Measurements from ENCODE around the gene GC. TPM values are rescaled to one million over a fixed set of nuclear protein-coding genes. Genes with fewer than 3 reads are reported as not detected.
"Not testable (repeated sequence)": the region's sequence is repeated elsewhere in the genome, so short reads cannot be mapped to it uniquely, and the experiment has no call there.

GC gene
- total and polyA plus RNA-seq, 4 donors: 0.75 TPM; not detected in 3

- 27 to 47% methylated on average over 1 of the region's 1 CpG for WGBS, 2 donors
- not testable (repeated sequence) for H3K9me3 ChIP-seq (ENCODE audit: control insufficient read depth, low read length); H3K4me1 ChIP-seq (ENCODE audit: control insufficient read depth in 1 of 2, insufficient read depth in 2 of 2, low read length in 2 of 2); ATAC-seq (ENCODE audit: low FRiP score); H3K27ac ChIP-seq (ENCODE audit: low read depth in 1 of 2, low read length in 2 of 2); H3K36me3 ChIP-seq (ENCODE audit: control insufficient read depth in 1 of 2, insufficient read depth in 2 of 2, low read length in 1 of 2); DNase-seq; H3K27me3 ChIP-seq (ENCODE audit: control insufficient read depth in 1 of 2, insufficient read depth in 2 of 2, low read length in 1 of 2); H3K4me3 ChIP-seq (ENCODE audit: low read length in 2 of 2)
- intact Hi-C loops (cut with DNase I): loop anchor here in 1 of 2 donors (10.0 kb wide), 1 partner anchor 305 kb away; no protein-coding TSS in a partner anchor
These were observed 25.9 kb upstream of the GC start for GRCh38 chr4:71809805-71810204.

DNA sequence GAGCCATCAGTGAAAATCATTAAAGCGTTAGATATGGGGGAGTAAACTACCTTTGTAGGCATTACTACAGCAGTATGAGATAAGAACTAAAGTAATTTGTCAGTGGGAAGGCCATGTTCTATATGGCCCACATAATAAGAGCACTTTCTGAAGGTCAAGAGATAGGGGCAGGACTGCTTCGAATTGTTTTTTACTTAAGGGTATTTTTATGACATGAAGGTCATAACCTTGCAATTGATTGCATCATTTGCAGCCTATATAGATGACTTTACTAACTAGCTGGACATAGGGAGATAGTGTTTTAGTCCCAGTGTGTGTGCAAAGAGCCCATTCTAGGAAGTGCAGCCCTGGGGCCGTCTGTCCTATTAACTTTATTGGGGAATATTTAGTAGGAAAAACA, 23.6 kb upstream of the GC start:
- DNase-seq: no peak
- Histone ChIP-seq H3K27me3 (ENCODE audit: control insufficient read depth in 1 of 2, insufficient read depth in 2 of 2, low read length in 1 of 2) (no peaks in the 10 kb centered on the region), H3K4me3 (ENCODE audit: low read length in 2 of 2) (no peak overlapping the region), H3K36me3 (ENCODE audit: control insufficient read depth in 1 of 2, insufficient read depth in 2 of 2, low read length in 1 of 2) (no peaks in the 10 kb centered on the region), H3K9me3 (ENCODE audit: control insufficient read depth, low read length) (no peaks in the 10 kb centered on the region), H3K27ac (ENCODE audit: low read depth in 1 of 2, low read length in 2 of 2) (no peak overlapping the region), H3K4me1 (ENCODE audit: control insufficient read depth in 1 of 2, insufficient read depth in 2 of 2, low read length in 2 of 2) (no peaks in the 10 kb centered on the region)
- WGBS, 2 donors: 66 to 68% methylated on average over 3 of the region's 3 CpGs
- ATAC-seq (ENCODE audit: low FRiP score): no peak
- intact Hi-C loops (cut with DNase I): no loop called here

DNA sequence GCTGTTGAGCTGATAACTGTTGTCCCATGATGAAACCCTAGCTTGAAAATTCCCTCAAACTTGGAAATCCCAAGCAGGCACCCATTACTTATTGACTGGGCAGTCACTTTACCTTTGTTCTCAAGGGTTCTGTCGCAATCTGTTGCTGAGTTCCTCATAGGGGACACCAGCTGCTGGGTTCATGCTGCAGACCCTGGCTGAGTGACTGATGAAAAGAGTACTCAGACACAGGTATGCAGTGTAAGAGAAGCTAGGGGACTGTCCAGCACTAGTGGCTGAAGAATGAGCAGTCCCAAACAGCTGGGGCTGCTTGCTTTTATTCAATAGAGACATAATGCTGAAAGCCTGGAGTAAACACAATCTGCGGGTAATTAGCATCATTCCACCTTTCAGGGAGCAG, 21.4 kb upstream of the GC start:
- H3K36me3 ChIP-seq (ENCODE audit: control insufficient read depth in 1 of 2, insufficient read depth in 2 of 2, low read length in 1 of 2); ATAC-seq (ENCODE audit: low FRiP score); H3K27me3 ChIP-seq (ENCODE audit: control insufficient read depth in 1 of 2, insufficient read depth in 2 of 2, low read length in 1 of 2); intact Hi-C loops (cut with DNase I); H3K9me3 ChIP-seq (ENCODE audit: control insufficient read depth, low read length); H3K4me3 ChIP-seq (ENCODE audit: low read length in 2 of 2); DNase-seq; H3K27ac ChIP-seq (ENCODE audit: low read depth in 1 of 2, low read length in 2 of 2); H3K4me1 ChIP-seq (ENCODE audit: control insufficient read depth in 1 of 2, insufficient read depth in 2 of 2, low read length in 2 of 2): not testable (repeated sequence)
- WGBS, 2 donors: 56 to 57% methylated on average over 2 of the region's 2 CpGs

DNA sequence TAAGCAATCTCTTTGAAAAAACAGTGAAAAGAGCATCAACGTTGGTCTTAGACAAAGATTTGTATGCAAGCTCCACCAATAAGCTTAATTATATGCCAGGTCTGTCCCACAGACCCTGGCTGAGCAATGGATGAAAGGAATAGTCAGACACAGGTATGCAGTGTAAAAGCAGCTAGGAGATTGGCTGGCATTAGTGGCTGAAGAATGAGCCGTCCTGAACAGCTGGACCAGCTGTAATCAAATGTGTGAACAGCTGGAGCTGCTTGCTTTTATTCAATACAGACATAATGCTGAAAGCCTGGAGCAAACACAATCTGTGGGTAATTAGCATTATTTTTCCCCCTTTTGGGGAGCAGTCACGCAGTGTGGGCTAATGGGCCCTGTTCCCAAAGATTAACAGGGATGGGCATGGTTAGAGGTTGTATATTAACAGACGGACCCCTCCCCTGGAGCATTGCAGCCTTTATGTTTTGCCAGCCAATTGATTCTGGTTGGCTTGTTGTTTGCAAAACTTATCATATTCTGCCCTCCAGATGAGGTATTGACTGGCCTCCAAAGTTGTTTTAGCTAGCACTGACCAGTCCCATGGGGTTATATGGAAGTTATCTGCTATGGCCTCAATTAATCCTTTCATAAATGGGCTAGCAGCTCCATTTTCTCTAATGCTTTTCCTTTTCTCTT, 20.3 kb upstream of the GC start:
- WGBS, 2 donors: 57 to 60% methylated on average over 4 of the region's 4 CpGs
- intact Hi-C loops (cut with DNase I); H3K27me3 ChIP-seq (ENCODE audit: control insufficient read depth in 1 of 2, insufficient read depth in 2 of 2, low read length in 1 of 2); DNase-seq; H3K4me1 ChIP-seq (ENCODE audit: control insufficient read depth in 1 of 2, insufficient read depth in 2 of 2, low read length in 2 of 2); ATAC-seq (ENCODE audit: low FRiP score); H3K9me3 ChIP-seq (ENCODE audit: control insufficient read depth, low read length); H3K36me3 ChIP-seq (ENCODE audit: control insufficient read depth in 1 of 2, insufficient read depth in 2 of 2, low read length in 1 of 2); H3K27ac ChIP-seq (ENCODE audit: low read depth in 1 of 2, low read length in 2 of 2); H3K4me3 ChIP-seq (ENCODE audit: low read length in 2 of 2): not testable (repeated sequence)

DNA sequence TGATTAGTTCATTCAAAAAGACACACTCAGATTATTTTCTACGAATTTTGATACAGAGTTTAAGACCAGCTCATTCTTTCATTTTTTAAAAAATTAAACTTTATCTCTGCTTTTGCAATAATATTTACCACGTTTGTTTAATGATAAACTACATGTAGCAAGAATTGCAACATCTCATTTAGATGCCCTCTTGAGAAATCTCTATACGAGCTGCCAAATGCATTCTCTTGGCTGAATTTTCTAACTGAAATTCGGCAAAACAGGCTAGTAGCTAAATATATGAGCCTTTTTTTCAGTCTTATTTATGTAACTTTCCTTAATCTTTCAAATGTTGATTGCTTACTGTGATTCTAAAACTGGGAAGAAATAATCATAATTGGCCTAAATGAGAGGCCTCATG, 2.1 kb upstream of the GC start:
- Histone ChIP-seq H3K36me3 (ENCODE audit: control insufficient read depth in 1 of 2, insufficient read depth in 2 of 2, low read length in 1 of 2) (no peaks in the 10 kb centered on the region), H3K4me1 (ENCODE audit: control insufficient read depth in 1 of 2, insufficient read depth in 2 of 2, low read length in 2 of 2) (no peaks in the 10 kb centered on the region), H3K27me3 (ENCODE audit: control insufficient read depth in 1 of 2, insufficient read depth in 2 of 2, low read length in 1 of 2) (no peaks in the 10 kb centered on the region), H3K27ac (ENCODE audit: low read depth in 1 of 2, low read length in 2 of 2) (no peak overlapping the region), H3K9me3 (ENCODE audit: control insufficient read depth, low read length) (no peaks in the 10 kb centered on the region), H3K4me3 (ENCODE audit: low read length in 2 of 2) (no peak overlapping the region)
- ATAC-seq (ENCODE audit: low FRiP score) (no peak), DNase-seq (no peak)
- 34 to 46% methylated on average over 4 of the region's 4 CpGs for WGBS, 2 donors
- intact Hi-C loops (cut with DNase I): no loop called here

DNA sequence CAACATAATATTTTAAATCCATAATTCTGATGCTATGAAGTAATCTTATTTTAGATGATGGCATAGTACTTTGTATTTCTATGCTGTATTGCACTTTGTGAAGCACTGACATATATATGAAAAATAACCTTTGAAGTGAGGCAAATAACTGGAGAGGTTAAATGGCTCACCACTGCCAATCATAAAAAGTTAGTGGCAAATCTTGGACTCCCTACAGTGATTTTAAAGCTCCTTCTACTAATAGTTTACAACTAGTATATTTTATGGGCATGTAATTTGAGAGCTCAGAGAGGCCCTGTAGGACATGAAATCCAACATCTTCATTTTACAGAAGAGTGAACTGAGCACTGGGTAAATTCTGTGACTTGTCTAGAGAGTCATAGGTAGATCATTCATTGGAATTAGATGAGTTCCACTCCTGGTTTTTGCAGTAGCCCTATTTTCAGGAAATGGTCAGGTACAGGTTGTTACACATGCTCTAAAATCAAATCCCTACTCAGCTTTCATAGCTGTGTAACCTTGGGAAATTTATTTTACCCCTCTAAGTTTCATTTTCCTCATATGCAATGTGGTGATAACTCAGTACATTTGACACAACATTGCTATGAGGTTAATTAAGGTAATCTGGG, 804 bp upstream of the GC start:
- no peak for DNase-seq
- Histone ChIP-seq H3K36me3 (ENCODE audit: control insufficient read depth in 1 of 2, insufficient read depth in 2 of 2, low read length in 1 of 2) (no peaks in the 10 kb centered on the region), H3K27ac (ENCODE audit: low read depth in 1 of 2, low read length in 2 of 2) (no peak overlapping the region), H3K4me1 (ENCODE audit: control insufficient read depth in 1 of 2, insufficient read depth in 2 of 2, low read length in 2 of 2) (no peaks in the 10 kb centered on the region), H3K4me3 (ENCODE audit: low read length in 2 of 2) (no peak overlapping the region), H3K9me3 (ENCODE audit: control insufficient read depth, low read length) (no peaks in the 10 kb centered on the region), H3K27me3 (ENCODE audit: control insufficient read depth in 1 of 2, insufficient read depth in 2 of 2, low read length in 1 of 2) (no peaks in the 10 kb centered on the region)
- intact Hi-C loops (cut with DNase I): no loop called here
- no peak for ATAC-seq (ENCODE audit: low FRiP score)

GRCh38 chr4:71777891-71778290, 6.0 kb downstream of the GC start:
- Histone ChIP-seq H3K27me3 (ENCODE audit: control insufficient read depth in 1 of 2, insufficient read depth in 2 of 2, low read length in 1 of 2) (no peaks in the 10 kb centered on the region), H3K27ac (ENCODE audit: low read depth in 1 of 2, low read length in 2 of 2) (no peak overlapping the region), H3K9me3 (ENCODE audit: control insufficient read depth, low read length) (no peaks in the 10 kb centered on the region), H3K4me3 (ENCODE audit: low read length in 2 of 2) (no peak overlapping the region), H3K4me1 (ENCODE audit: control insufficient read depth in 1 of 2, insufficient read depth in 2 of 2, low read length in 2 of 2) (no peaks in the 10 kb centered on the region), H3K36me3 (ENCODE audit: control insufficient read depth in 1 of 2, insufficient read depth in 2 of 2, low read length in 1 of 2) (no peaks in the 10 kb centered on the region)
- DNase-seq (no peak), ATAC-seq (ENCODE audit: low FRiP score) (no peak)
- intact Hi-C loops (cut with DNase I): no loop called here

DNA sequence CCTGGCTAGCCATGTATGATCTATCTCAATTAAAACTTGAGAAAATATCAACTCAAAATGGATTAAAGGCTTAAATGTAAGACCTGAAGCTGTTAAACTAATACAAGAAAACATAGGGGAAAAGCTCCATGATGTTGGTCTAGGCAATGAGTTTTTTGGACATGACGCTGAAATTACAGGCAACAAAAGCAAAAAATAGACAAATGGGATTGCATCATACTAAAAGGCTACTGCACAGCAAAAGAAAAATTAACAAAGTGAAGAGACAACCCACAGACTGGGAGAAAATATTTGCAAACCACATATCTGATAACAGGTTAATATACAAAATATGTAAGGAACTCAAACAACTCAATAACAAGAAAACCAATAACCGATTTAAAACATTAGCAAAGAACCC, 8.4 kb downstream of the GC start:
- Histone ChIP-seq H3K36me3 (ENCODE audit: control insufficient read depth in 1 of 2, insufficient read depth in 2 of 2, low read length in 1 of 2) (no peaks in the 10 kb centered on the region), H3K4me1 (ENCODE audit: control insufficient read depth in 1 of 2, insufficient read depth in 2 of 2, low read length in 2 of 2) (no peaks in the 10 kb centered on the region), H3K9me3 (ENCODE audit: control insufficient read depth, low read length) (no peaks in the 10 kb centered on the region), H3K27me3 (ENCODE audit: control insufficient read depth in 1 of 2, insufficient read depth in 2 of 2, low read length in 1 of 2) (no peaks in the 10 kb centered on the region), H3K27ac (ENCODE audit: low read depth in 1 of 2, low read length in 2 of 2) (no peak overlapping the region), H3K4me3 (ENCODE audit: low read length in 2 of 2) (no peak overlapping the region)
- WGBS, 2 donors: 88 to 91% methylated on average over 2 of the region's 2 CpGs
- DNase-seq (no peak), ATAC-seq (ENCODE audit: low FRiP score) (no peak)
- intact Hi-C loops (cut with DNase I): no loop called here

- intact Hi-C loops (cut with DNase I): no loop called here
- no peak for DNase-seq
- Histone ChIP-seq H3K27me3 (ENCODE audit: control insufficient read depth in 1 of 2, insufficient read depth in 2 of 2, low read length in 1 of 2) (no peaks in the 10 kb centered on the region), H3K4me1 (ENCODE audit: control insufficient read depth in 1 of 2, insufficient read depth in 2 of 2, low read length in 2 of 2) (no peaks in the 10 kb centered on the region), H3K36me3 (ENCODE audit: control insufficient read depth in 1 of 2, insufficient read depth in 2 of 2, low read length in 1 of 2) (no peaks in the 10 kb centered on the region), H3K4me3 (ENCODE audit: low read length in 2 of 2) (no peak overlapping the region), H3K9me3 (ENCODE audit: control insufficient read depth, low read length) (peaks cover 1% of the 10 kb centered on the region), H3K27ac (ENCODE audit: low read depth in 1 of 2, low read length in 2 of 2) (no peak overlapping the region)
- ATAC-seq (ENCODE audit: low FRiP score): no peak
- WGBS, 2 donors: 59 to 61% methylated on average over 3 of the region's 3 CpGs
These were observed 9.7 kb downstream of the GC start for GRCh38 chr4:71774136-71774535.

Measured in aorta (tissue), 5 donors.